ENCODE measurements around the gene CCBE1.

The CCBE1 gene

GRCh38 chr18:59402432-59403090, 294.7 kb downstream of the CCBE1 start:
- no peak overlapping the region for H3K27ac ChIP-seq (ENCODE audit: insufficient read depth, low read length, poor library complexity, severe bottlenecking)
- no peaks in the 10 kb centered on the region for H3K36me3 ChIP-seq (ENCODE audit: control insufficient read depth, insufficient read depth, low read length)
- no peaks in the 10 kb centered on the region for H3K27me3 ChIP-seq (replicated peaks; ENCODE audit: control insufficient read depth, insufficient read depth, low read length, poor library complexity, severe bottlenecking)
- DNase-seq: peak; percentile 22 to 42 (median 36)
- no peaks in the 10 kb centered on the region for H3K9me3 ChIP-seq (ENCODE audit: control insufficient read depth, low read length)
- no peak overlapping the region for H3K4me3 ChIP-seq (ENCODE audit: insufficient read depth, low read depth, low read length, poor library complexity, severe bottlenecking)
- no peaks in the 10 kb centered on the region for H3K4me1 ChIP-seq (ENCODE audit: control insufficient read depth, insufficient read depth, low read length, poor library complexity, severe bottlenecking)

GRCh38 chr18:59400407-59400806, 296.8 kb downstream of the CCBE1 start:
- no peak for DNase-seq
- no peaks in the 10 kb centered on the region for H3K36me3 ChIP-seq (ENCODE audit: control insufficient read depth, insufficient read depth, low read length)
- H3K27me3 ChIP-seq (replicated peaks; ENCODE audit: control insufficient read depth, insufficient read depth, low read length, poor library complexity, severe bottlenecking): no peaks in the 10 kb centered on the region
- H3K9me3 ChIP-seq (ENCODE audit: control insufficient read depth, low read length): no peaks in the 10 kb centered on the region
- H3K4me3 ChIP-seq (ENCODE audit: insufficient read depth, low read depth, low read length, poor library complexity, severe bottlenecking): no peak overlapping the region
- no peak overlapping the region for H3K27ac ChIP-seq (ENCODE audit: insufficient read depth, low read length, poor library complexity, severe bottlenecking)
- H3K4me1 ChIP-seq (ENCODE audit: control insufficient read depth, insufficient read depth, low read length, poor library complexity, severe bottlenecking): no peaks in the 10 kb centered on the region

GRCh38 chr18:59395226-59396175, 301.7 kb downstream of the CCBE1 start:
- no peaks in the 10 kb centered on the region for H3K36me3 ChIP-seq (ENCODE audit: control insufficient read depth, insufficient read depth, low read length)
- H3K27me3 ChIP-seq (replicated peaks; ENCODE audit: control insufficient read depth, insufficient read depth, low read length, poor library complexity, severe bottlenecking): peaks cover 4% of the 10 kb centered on the region
- no peaks in the 10 kb centered on the region for H3K9me3 ChIP-seq (ENCODE audit: control insufficient read depth, low read length)
- no peak for DNase-seq
- H3K4me1 ChIP-seq (ENCODE audit: control insufficient read depth, insufficient read depth, low read length, poor library complexity, severe bottlenecking): no peaks in the 10 kb centered on the region
- H3K4me3 ChIP-seq (ENCODE audit: insufficient read depth, low read depth, low read length, poor library complexity, severe bottlenecking): no peak overlapping the region
- H3K27ac ChIP-seq (ENCODE audit: insufficient read depth, low read length, poor library complexity, severe bottlenecking): no peak overlapping the region

GRCh38 chr18:59393381-59393780, 303.8 kb downstream of the CCBE1 start:
- H3K4me3 ChIP-seq (ENCODE audit: insufficient read depth, low read depth, low read length, poor library complexity, severe bottlenecking): no peak overlapping the region
- H3K27ac ChIP-seq (ENCODE audit: insufficient read depth, low read length, poor library complexity, severe bottlenecking): no peak overlapping the region
- H3K36me3 ChIP-seq (ENCODE audit: control insufficient read depth, insufficient read depth, low read length): no peaks in the 10 kb centered on the region
- H3K4me1 ChIP-seq (ENCODE audit: control insufficient read depth, insufficient read depth, low read length, poor library complexity, severe bottlenecking): no peaks in the 10 kb centered on the region
- H3K9me3 ChIP-seq (ENCODE audit: control insufficient read depth, low read length): no peaks in the 10 kb centered on the region
- DNase-seq: no peak
- H3K27me3 ChIP-seq (replicated peaks; ENCODE audit: control insufficient read depth, insufficient read depth, low read length, poor library complexity, severe bottlenecking): peaks cover 4% of the 10 kb centered on the region

GRCh38 chr18:59388817-59389216, 308.4 kb downstream of the CCBE1 start:
- peaks cover 4% of the 10 kb centered on the region for H3K27me3 ChIP-seq (replicated peaks; ENCODE audit: control insufficient read depth, insufficient read depth, low read length, poor library complexity, severe bottlenecking)
- no peaks in the 10 kb centered on the region for H3K4me1 ChIP-seq (ENCODE audit: control insufficient read depth, insufficient read depth, low read length, poor library complexity, severe bottlenecking)
- H3K27ac ChIP-seq (ENCODE audit: insufficient read depth, low read length, poor library complexity, severe bottlenecking): no peak overlapping the region
- no peak overlapping the region for H3K4me3 ChIP-seq (ENCODE audit: insufficient read depth, low read depth, low read length, poor library complexity, severe bottlenecking)
- H3K36me3 ChIP-seq (ENCODE audit: control insufficient read depth, insufficient read depth, low read length): no peaks in the 10 kb centered on the region
- no peak for DNase-seq
- no peaks in the 10 kb centered on the region for H3K9me3 ChIP-seq (ENCODE audit: control insufficient read depth, low read length)

- DNase-seq: no peak
- H3K4me3 ChIP-seq (ENCODE audit: insufficient read depth, low read depth, low read length, poor library complexity, severe bottlenecking): no peak overlapping the region
- H3K9me3 ChIP-seq (ENCODE audit: control insufficient read depth, low read length): no peaks in the 10 kb centered on the region
- no peaks in the 10 kb centered on the region for H3K36me3 ChIP-seq (ENCODE audit: control insufficient read depth, insufficient read depth, low read length)
- H3K27me3 ChIP-seq (replicated peaks; ENCODE audit: control insufficient read depth, insufficient read depth, low read length, poor library complexity, severe bottlenecking): peaks cover 4% of the 10 kb centered on the region
- H3K27ac ChIP-seq (ENCODE audit: insufficient read depth, low read length, poor library complexity, severe bottlenecking): no peak overlapping the region
- H3K4me1 ChIP-seq (ENCODE audit: control insufficient read depth, insufficient read depth, low read length, poor library complexity, severe bottlenecking): no peaks in the 10 kb centered on the region
These were observed 309.3 kb downstream of the CCBE1 start for GRCh38 chr18:59387687-59388565.

GRCh38 chr18:59386909-59387686, 310.1 kb downstream of the CCBE1 start:
- DNase-seq: no peak
- no peaks in the 10 kb centered on the region for H3K9me3 ChIP-seq (ENCODE audit: control insufficient read depth, low read length)
- H3K4me3 ChIP-seq (ENCODE audit: insufficient read depth, low read depth, low read length, poor library complexity, severe bottlenecking): no peak overlapping the region
- H3K36me3 ChIP-seq (ENCODE audit: control insufficient read depth, insufficient read depth, low read length): no peaks in the 10 kb centered on the region
- no peaks in the 10 kb centered on the region for H3K27me3 ChIP-seq (replicated peaks; ENCODE audit: control insufficient read depth, insufficient read depth, low read length, poor library complexity, severe bottlenecking)
- H3K4me1 ChIP-seq (ENCODE audit: control insufficient read depth, insufficient read depth, low read length, poor library complexity, severe bottlenecking): no peaks in the 10 kb centered on the region
- H3K27ac ChIP-seq (ENCODE audit: insufficient read depth, low read length, poor library complexity, severe bottlenecking): no peak overlapping the region

- Histone ChIP-seq H3K27me3 (replicated peaks; ENCODE audit: control insufficient read depth, insufficient read depth, low read length, poor library complexity, severe bottlenecking) (no peaks in the 10 kb centered on the region), H3K4me1 (ENCODE audit: control insufficient read depth, insufficient read depth, low read length, poor library complexity, severe bottlenecking) (no peaks in the 10 kb centered on the region), H3K36me3 (ENCODE audit: control insufficient read depth, insufficient read depth, low read length) (no peaks in the 10 kb centered on the region), H3K27ac (ENCODE audit: insufficient read depth, low read length, poor library complexity, severe bottlenecking) (no peak overlapping the region), H3K4me3 (ENCODE audit: insufficient read depth, low read depth, low read length, poor library complexity, severe bottlenecking) (no peak overlapping the region), H3K9me3 (ENCODE audit: control insufficient read depth, low read length) (no peaks in the 10 kb centered on the region)
- DNase-seq: no peak
These were observed 312.0 kb downstream of the CCBE1 start for GRCh38 chr18:59385191-59385590.

- Histone ChIP-seq H3K9me3 (ENCODE audit: control insufficient read depth, low read length) (no peaks in the 10 kb centered on the region), H3K4me1 (ENCODE audit: control insufficient read depth, insufficient read depth, low read length, poor library complexity, severe bottlenecking) (no peaks in the 10 kb centered on the region), H3K4me3 (ENCODE audit: insufficient read depth, low read depth, low read length, poor library complexity, severe bottlenecking) (no peak overlapping the region), H3K27me3 (replicated peaks; ENCODE audit: control insufficient read depth, insufficient read depth, low read length, poor library complexity, severe bottlenecking) (no peaks in the 10 kb centered on the region), H3K36me3 (ENCODE audit: control insufficient read depth, insufficient read depth, low read length) (no peaks in the 10 kb centered on the region), H3K27ac (ENCODE audit: insufficient read depth, low read length, poor library complexity, severe bottlenecking) (no peak overlapping the region)
- no peak for DNase-seq
These were observed 313.4 kb downstream of the CCBE1 start for GRCh38 chr18:59383851-59384250.
